ENCODE results near the gene SPAG17. TPM values are rescaled to one million over a fixed set of nuclear protein-coding genes. Genes with fewer than 3 reads are reported as not detected.

Gene SPAG17
- total and polyA plus RNA-seq, 2 of the 4 experiments (the other 2 are of a cell fraction) = 0.10 TPM; not detected in 1

DNA sequence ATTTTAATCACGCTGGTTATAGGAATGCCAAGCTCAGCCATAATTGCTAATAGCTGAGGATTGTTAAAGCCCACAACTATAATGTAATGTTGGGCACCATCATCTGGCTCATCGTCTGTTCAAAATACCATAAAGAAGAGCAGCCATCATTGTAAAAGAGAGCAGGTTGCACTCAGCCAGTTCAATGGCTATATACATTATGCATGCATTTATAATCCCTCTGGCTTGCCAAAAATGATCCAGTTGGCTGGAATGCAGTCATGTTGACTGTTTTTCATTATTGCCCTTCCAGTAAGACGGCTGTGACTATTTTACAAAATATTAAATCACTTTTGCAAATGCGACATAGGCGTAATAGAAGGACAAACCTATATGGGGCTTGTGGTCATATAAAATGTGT lies 85.3 kb downstream of the SPAG17 start:
- Histone ChIP-seq H3K9me3 (ENCODE audit: control insufficient read depth, insufficient read depth, low read length) (no peaks in the 10 kb centered on the region), H4K5ac (ENCODE audit: low read depth, low read length) (no peak overlapping the region), H2AK9ac (replicated peaks; ENCODE audit: low read depth, low read length, poor library complexity) (no peak overlapping the region), H3K9ac (ENCODE audit: low read depth, low read length) (no peak overlapping the region), H3K4me1 (ENCODE audit: control insufficient read depth, insufficient read depth, low read length) (no peaks in the 10 kb centered on the region), H3K14ac (replicated peaks; ENCODE audit: low read depth, low read length) (no peak overlapping the region), H4K20me1 (ENCODE audit: insufficient read depth, low read length) (no peaks in the 10 kb centered on the region), H3K4me3 (ENCODE audit: insufficient read depth, low read depth, low read length) (no peak overlapping the region), H3K18ac (ENCODE audit: low read depth, low read length) (no peak overlapping the region), H4K91ac (ENCODE audit: insufficient read depth, low read depth, low read length) (no peak overlapping the region), H3K9me1 (ENCODE audit: insufficient read depth, low read length) (no peaks in the 10 kb centered on the region), H3K23ac (ENCODE audit: low read depth, low read length) (no peak overlapping the region), H2BK5ac (ENCODE audit: low read depth, low read length, poor library complexity, severe bottlenecking) (no peak overlapping the region), H2AFZ (replicated peaks; ENCODE audit: low read length, poor library complexity) (no peak overlapping the region), H3K27ac (ENCODE audit: insufficient read depth, low read length) (no peak overlapping the region), H3K36me3 (ENCODE audit: control insufficient read depth, insufficient read depth, low read length) (no peaks in the 10 kb centered on the region), H2BK20ac (ENCODE audit: low read depth, low read length) (no peak overlapping the region), H3K4me2 (ENCODE audit: low read depth, low read length) (no peak overlapping the region), H3K56ac (ENCODE audit: extremely low read depth, insufficient read depth, low read length) (no peak overlapping the region), H3K27me3 (ENCODE audit: control insufficient read depth, insufficient read depth, low read length) (0 out of 2 replicates have a peak, but pooled peaks cover 4% of the 10 kb centered on the region), H4K8ac (ENCODE audit: low read depth in 2 of 2, low read length in 2 of 2) (no peak overlapping the region), H2BK120ac (ENCODE audit: low read depth, low read length) (no peak overlapping the region), H3K4ac (ENCODE audit: low read depth, low read length) (no peak overlapping the region), H2AK5ac (ENCODE audit: low read depth, low read length) (no peak overlapping the region), H2BK15ac (ENCODE audit: low read depth, low read length) (no peak overlapping the region), H3K79me1 (ENCODE audit: low read depth in 1 of 2, low read length in 2 of 2) (no peaks in the 10 kb centered on the region)
- TF ChIP-seq, protein P1, sequence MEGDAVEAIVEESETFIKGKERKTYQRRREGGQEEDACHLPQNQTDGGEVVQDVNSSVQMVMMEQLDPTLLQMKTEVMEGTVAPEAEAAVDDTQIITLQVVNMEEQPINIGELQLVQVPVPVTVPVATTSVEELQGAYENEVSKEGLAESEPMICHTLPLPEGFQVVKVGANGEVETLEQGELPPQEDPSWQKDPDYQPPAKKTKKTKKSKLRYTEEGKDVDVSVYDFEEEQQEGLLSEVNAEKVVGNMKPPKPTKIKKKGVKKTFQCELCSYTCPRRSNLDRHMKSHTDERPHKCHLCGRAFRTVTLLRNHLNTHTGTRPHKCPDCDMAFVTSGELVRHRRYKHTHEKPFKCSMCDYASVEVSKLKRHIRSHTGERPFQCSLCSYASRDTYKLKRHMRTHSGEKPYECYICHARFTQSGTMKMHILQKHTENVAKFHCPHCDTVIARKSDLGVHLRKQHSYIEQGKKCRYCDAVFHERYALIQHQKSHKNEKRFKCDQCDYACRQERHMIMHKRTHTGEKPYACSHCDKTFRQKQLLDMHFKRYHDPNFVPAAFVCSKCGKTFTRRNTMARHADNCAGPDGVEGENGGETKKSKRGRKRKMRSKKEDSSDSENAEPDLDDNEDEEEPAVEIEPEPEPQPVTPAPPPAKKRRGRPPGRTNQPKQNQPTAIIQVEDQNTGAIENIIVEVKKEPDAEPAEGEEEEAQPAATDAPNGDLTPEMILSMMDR (conservative IDR thresholded peaks at IDR 0.05; ENCODE audit: low read depth, low read length) = no peak
- no peak for TF ChIP-seq MXI1 (IDR thresholded peaks at IDR 0.05; ENCODE audit: borderline replicate concordance, low read depth, low read length)
- no peak for TF ChIP-seq RCOR1 (IDR thresholded peaks at IDR 0.05; ENCODE audit: insufficient replicate concordance, low read length)
- no peak for TF ChIP-seq FOS (IDR thresholded peaks at IDR 0.05; ENCODE audit: low read depth, low read length)
- no peak for TF ChIP-seq SMC3 (IDR thresholded peaks at IDR 0.05; ENCODE audit: low read depth, low read length)
- no peak for TF ChIP-seq MAFK (IDR thresholded peaks at IDR 0.05; ENCODE audit: low read depth, low read length)
- no peak for TF ChIP-seq CEBPB (IDR thresholded peaks at IDR 0.05; ENCODE audit: low read depth, low read length)
- TF ChIP-seq RAD21 (IDR thresholded peaks at IDR 0.05; ENCODE audit: low read length) = no peak
- dilution Hi-C loops (cut with HindIII; ENCODE audit: low sequenced_read_pairs, unreplicated experiment) = no loop called here
- no CpG with 5 or more reads among the region's 5 CpGs for WGBS, 2 experiments (ENCODE audit: extremely low coverage in 2 of 2, insufficient read length in 1 of 2)
- no TSS peak for BruUV-seq (replicated peaks)
- intact Hi-C loops (cut with micrococcal nuclease) = no loop called here
- ChIA-PET POLR2A (ENCODE audit: unreplicated experiment) (no interaction called here), CTCF (no interaction called here)
- no peak for ATAC-seq (ENCODE audit: low read depth)
- no peak for DNase-seq
- in situ Hi-C loops (cut with MboI; ENCODE audit: low sequenced_read_pairs) = no loop called here

All from IMR-90 (cell line).